HG02642 (cell line): Measurements from ENCODE around the gene CNTNAP1.

Source experiments
- ATAC-seq: cut with Tn5 transposase; IDR thresholded peaks from one replicate; pipeline ENCODE4 v1.9.1; 2021; ENCODE audit warnings: mild to moderate bottlenecking; ENCODE audit not compliant: unreplicated experiment, poor library complexity

Gene CNTNAP1

GRCh38 chr17:42683407-42684034 lies 1.2 kb downstream of the CNTNAP1 start:
- no peak for ATAC-seq

- no peak for ATAC-seq
These were observed 2.7 kb downstream of the CNTNAP1 start for GRCh38 chr17:42684929-42685556.

DNA sequence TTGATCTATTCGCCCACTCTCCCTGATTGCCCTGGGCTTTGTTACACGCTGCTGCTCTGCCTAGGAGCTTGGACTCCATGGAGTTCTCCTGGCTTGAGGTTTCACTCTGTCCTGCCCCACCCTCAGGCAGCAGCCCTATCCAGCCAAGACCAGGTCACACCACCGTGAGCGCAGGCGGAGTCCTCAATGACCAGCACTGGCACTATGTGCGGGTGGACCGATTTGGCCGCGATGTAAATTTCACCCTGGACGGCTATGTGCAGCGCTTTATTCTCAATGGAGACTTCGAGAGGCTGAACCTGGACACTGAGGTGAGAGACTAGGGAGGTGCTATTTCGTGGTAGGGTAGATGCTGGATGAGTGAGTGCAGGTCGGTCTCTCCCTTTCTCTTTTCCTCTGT lies 3.5 kb downstream of the CNTNAP1 start:
- no peak for ATAC-seq

GRCh38 chr17:42686520-42687128 lies 4.3 kb downstream of the CNTNAP1 start:
- no peak for ATAC-seq

DNA sequence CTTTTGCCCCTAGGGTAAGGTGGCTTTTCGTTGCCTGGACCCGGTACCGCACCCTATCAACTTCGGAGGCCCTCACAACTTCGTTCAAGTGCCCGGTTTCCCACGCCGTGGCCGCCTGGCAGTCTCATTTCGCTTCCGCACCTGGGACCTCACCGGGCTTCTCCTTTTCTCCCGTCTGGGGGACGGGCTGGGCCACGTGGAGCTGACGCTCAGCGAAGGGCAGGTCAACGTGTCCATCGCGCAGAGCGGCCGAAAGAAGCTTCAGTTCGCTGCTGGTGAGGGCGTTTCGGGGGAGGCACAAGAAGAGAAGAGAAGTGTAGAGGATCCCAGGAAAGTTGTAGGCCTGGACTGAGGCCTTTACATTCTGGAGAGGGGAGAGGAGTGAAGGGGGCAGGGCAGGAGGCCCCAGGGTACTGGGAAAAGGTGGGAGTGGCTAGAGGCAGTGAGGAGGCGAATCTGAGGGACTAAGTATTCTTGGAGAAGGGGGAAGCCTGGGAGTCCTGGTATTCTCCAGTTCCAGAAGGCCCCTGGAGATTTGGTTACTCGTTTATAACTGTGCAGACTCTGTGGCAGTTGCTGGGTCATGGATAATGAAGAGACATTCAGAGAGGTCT lies 5.5 kb downstream of the CNTNAP1 start:
- no peak for ATAC-seq

DNA sequence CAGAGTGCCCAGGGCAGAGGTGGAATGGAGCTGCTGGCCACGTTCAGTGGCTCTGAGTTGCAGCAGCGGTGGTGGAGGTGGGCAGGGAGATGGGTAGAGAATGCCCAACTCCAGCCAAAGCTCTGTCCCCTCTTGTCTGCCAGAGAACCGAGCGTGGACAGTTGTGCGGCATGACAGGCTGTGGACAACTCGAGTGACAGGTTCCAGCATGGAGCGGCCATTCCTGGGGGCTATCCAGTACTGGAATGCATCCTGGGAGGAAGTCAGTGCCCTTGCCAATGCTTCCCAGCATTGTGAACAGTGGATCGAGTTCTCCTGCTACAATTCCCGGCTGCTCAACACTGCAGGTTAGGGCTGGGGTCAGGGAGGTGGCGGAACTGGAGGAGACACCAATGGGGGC lies 8.3 kb downstream of the CNTNAP1 start:
- no peak for ATAC-seq

DNA sequence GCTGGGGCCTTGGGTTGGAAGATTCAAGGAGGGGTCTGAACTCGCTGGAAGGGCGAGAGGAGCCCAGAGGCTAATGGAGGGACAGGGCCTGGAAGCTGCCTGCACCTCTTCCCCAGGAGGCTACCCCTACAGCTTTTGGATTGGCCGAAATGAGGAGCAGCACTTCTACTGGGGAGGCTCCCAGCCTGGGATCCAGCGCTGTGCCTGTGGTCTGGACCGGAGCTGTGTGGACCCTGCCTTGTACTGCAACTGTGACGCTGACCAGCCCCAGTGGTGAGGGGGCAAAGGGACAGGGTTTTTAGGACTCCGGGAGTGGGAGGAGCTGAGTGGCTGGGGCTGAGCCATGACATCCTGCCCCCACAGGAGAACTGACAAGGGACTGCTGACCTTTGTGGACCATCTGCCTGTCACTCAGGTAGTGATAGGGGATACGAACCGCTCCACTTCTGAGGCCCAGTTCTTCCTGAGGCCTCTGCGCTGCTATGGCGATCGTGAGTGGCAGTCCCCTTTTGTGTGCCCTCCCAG lies 8.8 kb downstream of the CNTNAP1 start:
- no peak for ATAC-seq

GRCh38 chr17:42692489-42692888 lies 10.2 kb downstream of the CNTNAP1 start:
- ATAC-seq = no peak

- no peak for ATAC-seq
These were observed 12.2 kb downstream of the CNTNAP1 start for GRCh38 chr17:42694524-42694923.

- no peak for ATAC-seq
These were observed 13.2 kb downstream of the CNTNAP1 start for GRCh38 chr17:42695500-42695899.

DNA sequence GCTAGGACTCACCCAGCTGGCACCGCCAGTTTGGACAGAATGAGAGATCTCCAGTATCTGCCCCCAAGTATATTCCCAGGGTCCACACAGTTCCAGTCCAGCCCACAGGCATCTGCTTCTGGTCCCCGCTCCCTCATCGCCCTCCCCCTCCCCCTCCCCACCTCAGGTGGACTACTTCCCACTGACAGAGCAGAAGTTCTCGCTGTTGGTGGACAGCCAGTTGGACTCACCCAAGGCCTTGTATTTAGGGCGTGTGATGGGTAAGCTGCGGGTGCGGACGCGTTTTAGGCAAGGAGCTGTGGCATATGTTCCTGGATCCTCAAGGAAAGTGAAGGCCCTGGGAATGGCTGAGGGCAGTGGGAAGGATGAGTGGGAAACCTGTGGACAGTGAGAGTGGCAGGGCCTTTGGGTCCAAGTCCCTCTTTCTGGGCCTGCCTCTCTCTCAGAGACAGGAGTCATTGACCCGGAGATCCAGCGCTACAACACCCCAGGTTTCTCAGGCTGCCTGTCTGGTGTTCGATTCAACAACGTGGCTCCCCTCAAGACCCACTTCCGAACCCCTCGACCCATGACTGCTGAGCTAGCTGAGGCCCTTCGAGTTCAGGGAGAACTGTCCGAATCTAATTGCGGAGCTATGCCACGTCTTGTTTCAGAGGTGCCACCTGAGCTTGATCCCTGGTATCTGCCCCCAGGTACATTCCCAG lies 14.9 kb downstream of the CNTNAP1 start:
- ATAC-seq = no peak

DNA sequence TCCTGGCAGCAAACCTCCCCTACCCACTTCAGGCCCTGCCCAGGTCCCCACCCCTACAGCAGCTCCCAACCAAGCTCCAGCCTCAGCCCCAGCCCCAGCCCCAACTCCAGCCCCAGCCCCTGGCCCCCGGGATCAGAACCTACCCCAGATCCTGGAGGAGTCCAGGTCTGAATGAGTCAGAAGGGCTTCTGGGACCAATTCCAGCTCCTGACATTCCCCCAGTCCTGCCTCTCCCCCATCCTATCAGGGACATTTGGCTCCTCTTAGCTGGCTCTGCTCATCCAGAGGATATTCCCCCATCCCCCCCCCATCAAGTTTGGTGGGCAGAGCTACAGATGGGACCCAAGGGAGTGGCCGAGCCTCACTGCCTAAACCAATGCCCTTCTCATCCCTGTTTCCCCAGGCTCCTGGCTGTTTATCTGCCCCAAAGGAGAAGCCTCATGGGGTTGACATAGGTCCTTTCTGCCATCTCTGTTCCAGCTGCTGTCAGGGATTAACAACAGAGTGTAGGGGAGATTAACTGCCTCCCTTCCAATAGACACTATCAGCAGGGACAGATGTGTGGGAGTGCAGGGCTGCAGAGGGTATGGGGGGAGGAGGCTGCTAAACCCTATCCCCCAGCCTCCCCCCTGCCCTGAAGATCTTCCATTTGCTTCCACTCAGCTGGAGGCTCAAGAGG lies 16.5 kb downstream of the CNTNAP1 start:
- no peak for ATAC-seq

DNA sequence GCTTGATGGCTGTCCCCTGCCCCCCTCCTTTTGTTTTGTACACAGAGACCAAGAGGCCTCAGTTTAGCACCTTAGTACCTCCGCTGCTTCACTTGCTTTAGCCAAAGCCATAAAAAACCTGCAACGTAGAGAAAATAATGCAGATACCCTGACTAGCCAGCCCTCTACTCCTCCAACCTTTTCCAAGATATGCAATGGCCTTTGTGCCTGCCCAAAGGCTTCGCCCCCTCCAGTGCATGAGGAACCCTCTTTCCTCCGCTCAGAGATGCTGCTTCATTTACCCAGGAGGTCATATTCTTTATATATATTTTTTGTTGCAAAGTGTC lies 17.0 kb downstream of the CNTNAP1 start:
- no peak for ATAC-seq

DNA sequence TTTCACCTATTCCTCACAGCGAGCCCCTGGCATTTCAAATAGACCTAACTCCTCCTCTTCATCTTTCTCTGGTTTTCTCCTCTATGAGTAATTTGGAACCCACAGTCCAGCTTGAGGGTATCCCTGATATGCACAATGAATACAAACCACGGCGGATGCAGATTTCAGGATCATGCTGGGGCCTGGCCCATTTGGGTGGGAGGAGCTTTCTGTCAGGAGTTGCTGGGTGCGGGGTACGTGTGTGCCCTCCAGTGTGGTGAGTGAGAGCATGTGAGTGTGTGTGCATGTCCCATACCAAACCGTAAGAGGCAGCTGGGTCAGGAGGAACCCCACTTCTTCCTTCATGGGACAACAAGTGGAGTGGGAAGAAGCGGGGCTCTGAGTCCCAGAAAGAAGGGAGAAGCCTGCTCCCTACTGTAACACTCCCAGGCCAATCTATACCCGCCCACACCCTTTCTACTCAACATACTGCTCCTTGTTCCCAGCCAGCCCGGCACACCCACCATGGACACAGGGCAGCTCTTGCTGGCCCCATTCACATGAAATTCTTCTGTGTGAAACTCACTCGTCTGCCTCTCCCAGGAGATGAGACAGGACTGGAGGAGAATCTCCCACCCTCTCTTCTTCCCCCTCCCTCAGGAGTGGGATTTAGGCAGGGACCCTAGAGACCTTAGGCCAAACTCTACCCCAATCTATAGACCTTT lies 18.4 kb downstream of the CNTNAP1 start:
- ATAC-seq = no peak

GRCh38 chr17:42702446-42702845 lies 20.1 kb downstream of the CNTNAP1 start:
- no peak for ATAC-seq

DNA sequence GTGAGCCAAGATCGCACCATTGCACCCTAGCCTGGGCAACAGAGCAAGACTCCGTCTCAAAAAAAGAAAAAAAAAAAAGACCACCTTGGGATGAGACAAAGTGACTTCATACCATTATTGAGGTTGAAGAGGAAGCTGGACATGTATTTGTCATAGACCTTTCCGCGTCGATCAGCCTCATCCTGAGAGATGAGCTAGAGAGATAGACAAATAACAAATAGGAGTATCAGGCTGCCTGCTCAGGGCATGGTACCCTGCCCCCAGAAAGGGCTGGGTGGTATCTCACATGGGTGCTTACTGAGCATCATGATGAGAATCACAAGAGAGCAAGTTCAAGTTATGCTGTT lies 22.1 kb downstream of the CNTNAP1 start:
- ATAC-seq = no peak

GRCh38 chr17:42704837-42705494 lies 22.6 kb downstream of the CNTNAP1 start:
- ATAC-seq = peak; percentile 73

DNA sequence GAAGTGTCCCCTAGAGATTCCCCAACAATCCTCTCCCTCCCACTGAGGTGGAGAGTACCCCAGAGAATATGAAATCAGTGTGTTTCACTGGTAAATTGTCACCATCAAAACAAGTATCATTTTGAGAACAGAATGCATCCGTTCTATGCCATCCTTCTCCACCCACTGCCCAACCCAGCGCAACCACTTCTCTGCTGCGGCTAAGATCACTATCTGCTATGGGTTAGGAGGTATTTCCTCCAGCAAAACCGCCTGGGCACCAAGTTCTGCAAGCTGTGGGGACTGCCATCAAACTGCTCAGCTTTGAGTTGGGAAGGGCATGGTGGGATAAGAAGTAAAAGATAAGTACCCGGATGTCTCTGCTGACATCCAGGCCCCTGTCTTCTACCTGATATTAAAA lies 24.4 kb downstream of the CNTNAP1 start:
- no peak for ATAC-seq

GRCh38 chr17:42708588-42708987 lies 26.3 kb downstream of the CNTNAP1 start:
- no peak for ATAC-seq
